Stimulated activated CD4-positive, alpha-beta T cell treated with anti-CD3 and anti-CD28 coated beads, Interleukin-12 subunit alpha, Interleukin-12 subunit beta, amount 100 ng/mL, for 4 hours (primary cell): ENCODE data around the gene GJD4.

Source experiments
- DNase-seq: peaks from one replicate; pipeline ENCODE4 v3.0.0-alpha.2; 2020

The GJD4 gene

GRCh38 chr10:35632027-35632426, 26.9 kb downstream of the GJD4 start:
- no peak for DNase-seq

DNA sequence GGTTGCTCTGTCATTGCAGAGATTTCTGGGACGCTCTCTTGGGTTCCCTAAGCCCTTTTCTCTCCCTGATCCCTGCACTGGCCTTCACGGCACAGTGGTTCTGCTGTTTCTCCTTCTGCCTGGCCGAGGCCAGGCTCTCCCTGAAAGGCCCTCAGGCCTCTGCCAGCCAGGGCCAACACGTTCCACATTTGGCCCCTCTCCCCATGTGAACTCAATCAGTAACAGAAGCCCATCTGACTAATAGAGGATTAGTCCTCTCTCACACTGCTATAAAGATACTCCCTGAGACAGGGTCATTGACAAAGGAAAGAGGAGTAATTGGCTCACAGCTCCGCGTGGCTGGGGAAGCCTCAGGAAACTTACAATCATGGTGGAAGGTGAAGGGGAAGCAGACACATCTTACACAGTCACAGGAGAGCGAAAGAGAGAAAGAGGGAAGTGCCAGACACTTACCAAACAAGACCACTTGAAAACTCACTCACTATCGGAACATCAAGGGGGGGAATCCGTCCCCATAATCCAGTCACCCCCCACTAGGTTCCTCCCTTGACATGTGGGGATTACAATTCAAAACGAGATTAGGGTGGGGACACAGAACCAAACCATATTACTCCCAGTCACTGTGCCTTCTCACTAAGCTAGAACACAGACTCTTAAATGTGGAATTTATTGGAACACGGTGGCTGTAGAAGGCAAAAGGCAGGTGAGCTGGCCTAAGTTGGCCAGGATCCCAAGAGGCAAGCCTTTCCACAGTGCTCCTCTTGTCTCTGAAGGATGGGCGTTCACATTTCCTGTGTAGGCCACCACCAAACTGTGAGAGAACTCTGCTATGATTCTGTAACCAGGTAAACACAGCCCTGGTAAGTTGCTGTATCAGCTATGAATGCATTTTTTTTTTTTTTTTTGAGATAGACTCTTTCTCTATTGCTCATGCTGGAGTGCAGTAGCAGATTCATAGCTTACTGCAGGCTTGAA, 28.2 kb downstream of the GJD4 start:
- no peak for DNase-seq

DNA sequence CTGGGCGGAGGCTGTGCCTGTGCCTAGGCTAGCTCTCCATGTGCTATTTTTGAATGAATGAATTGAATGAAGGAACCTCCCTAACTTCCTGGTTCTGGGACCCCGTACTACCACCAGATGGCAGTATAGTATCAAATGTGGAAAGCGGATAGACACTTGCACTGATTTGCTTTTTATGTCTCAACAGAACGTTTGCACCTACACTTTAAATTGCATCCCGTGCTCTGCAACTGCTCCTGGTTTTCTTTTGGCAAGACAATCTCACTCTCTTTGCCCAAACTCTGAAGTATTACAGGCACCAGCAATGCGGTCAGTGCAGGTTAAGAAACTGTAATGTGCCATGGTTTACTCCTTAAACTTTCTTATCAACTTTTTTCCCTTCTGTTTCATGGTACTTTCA, 30.4 kb downstream of the GJD4 start:
- DNase-seq: no peak

DNA sequence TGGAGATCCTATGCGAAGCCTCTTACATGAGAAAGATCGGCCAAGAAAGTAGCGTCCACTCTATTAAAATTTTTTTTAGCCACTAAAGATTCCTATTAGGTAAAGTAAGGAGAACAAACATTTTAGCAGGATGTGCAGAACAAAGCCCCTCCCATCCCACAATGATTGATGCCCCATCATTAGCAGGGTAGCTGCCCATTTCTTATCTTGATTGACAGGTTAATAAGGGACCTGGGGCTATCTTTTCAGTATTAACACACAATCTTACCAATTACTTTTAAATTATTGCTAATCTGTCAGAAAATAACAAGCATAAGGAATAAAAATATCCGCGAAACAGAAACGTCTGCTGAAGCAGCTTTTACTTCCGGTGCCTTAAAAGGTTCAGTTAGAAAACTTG, 31.8 kb downstream of the GJD4 start:
- no peak for DNase-seq

- no peak for DNase-seq
Observed at GRCh38 chr10:35637462-35637861, 32.3 kb downstream of the GJD4 start.

DNA sequence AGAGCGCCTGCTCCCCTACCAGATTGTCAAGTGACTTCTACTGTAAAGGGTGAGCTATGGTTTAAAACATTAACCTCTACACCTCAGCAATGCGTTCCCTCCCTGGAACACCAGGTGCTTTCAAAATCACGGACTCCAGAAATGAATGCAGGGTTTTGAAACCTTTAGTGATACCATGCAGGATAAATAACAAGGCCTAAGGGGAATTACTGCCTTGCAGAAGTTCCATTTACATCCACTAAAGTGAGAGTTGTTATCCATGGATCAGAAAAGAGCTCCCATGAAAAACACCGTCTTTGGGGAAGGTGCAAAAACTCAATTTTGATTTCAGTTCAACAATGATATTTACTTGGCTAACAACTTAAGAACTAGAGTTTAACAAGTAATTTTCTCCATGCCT, 33.0 kb downstream of the GJD4 start:
- no peak for DNase-seq

GRCh38 chr10:35639021-35639727, 34.0 kb downstream of the GJD4 start:
- no peak for DNase-seq

GRCh38 chr10:35639728-35640401, 34.7 kb downstream of the GJD4 start:
- DNase-seq: no peak

GRCh38 chr10:35640474-35640873, 35.3 kb downstream of the GJD4 start:
- DNase-seq: peak; percentile 46

- DNase-seq: peak; percentile 41
Observed at GRCh38 chr10:35640951-35641675, 36.0 kb downstream of the GJD4 start.

DNA sequence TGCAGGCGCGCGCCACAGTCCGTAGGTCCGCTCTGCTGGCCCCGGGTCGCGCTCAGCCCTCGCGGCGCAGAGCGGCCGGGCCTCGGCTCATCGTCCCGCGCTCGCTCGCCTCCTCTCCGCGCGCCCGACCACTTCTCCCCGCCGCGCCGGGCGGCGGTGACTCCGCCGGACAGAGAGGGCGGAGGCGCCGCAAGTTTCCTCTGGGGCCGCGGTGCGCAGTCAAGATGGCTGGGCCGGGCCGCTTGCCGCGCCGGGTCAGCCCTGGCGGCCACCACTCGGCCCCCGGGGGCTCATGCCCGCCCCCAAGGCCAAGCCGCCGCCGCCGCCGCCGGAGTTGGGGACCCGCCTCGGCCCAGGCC, 36.5 kb downstream of the GJD4 start:
- DNase-seq: peak; percentile 17

- DNase-seq: peak; percentile 73
Observed at GRCh38 chr10:35642035-35642792, 37.1 kb downstream of the GJD4 start, which contains the start of gene FZD8. FZD8 (minus strand) TSS chr10:35642296; CDS start chr10:35641429, 867 bp downstream.

- no peak for DNase-seq
Observed at GRCh38 chr10:35642793-35643114, 37.6 kb downstream of the GJD4 start.

DNA sequence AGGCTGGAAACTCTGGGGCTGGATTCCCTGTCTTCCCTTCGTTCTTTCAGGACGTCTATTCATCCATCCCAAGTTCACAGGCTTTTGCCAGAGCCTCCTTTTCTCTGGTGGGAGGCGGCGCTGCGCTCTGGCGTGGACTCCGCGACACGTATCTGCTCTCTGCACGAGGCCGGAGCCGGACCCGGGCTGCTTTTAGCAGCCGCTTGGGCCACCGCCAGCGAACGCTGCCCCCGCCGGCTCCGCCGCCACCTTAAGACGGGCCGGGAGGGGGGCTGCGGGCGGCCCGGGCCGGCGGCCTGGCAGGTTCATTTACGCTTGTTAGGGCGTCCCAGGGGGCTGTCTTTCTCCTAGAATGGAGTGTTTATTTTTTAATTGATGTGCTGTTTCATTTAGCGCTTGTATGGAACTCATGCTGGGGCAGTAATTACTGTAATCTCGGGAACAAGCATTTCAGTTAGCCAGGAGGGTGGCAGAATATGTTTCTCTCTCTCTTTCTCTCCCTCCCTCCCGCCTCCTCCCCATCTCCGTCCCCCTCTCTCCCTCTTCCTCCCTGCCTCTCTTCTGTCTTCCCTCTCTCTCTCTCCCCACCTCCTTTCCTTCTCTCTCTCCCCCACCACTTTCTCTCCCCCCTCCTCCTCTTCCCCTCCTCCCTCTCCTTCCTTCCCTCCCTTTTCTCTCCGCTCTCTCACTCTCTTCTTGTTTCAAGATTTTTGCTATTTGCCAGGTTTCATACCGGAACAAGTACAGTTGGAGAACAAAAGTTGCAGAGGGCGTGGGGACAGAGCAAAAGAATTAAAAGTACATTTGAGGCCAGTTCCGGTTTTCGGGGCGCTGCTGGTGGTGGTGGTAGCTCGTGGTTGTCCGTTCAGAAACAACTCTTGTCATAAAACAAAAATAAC, 38.3 kb downstream of the GJD4 start:
- DNase-seq: peak; percentile 12

- no peak for DNase-seq
Observed at GRCh38 chr10:35644050-35644950, 39.2 kb downstream of the GJD4 start.

- DNase-seq: no peak
Observed at GRCh38 chr10:35650894-35651293, 45.8 kb downstream of the GJD4 start.

- DNase-seq: no peak
Observed at GRCh38 chr10:35652824-35653223, 47.7 kb downstream of the GJD4 start.

DNA sequence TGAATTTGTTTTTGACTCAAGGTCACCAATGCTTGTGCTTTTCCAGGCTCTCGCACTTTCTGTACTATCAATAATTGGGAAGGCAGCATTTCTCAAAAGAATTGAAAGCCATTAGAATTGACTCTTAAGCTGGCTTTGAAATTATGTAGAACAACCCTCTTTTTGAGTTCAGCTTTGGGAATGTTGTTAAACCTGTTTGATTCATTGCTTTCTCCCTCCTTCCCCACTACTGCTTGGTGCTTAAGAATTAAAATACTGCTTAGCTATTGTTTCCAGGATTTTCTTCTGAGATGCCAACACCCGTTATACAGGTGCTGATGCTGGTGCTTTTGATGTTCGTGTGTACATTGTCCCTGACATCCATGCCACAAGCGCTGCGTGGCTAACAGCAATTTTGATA, 52.5 kb downstream of the GJD4 start:
- DNase-seq: no peak
